KOPT-K1 (cell line): Measurements from ENCODE around the gene CTNS.

Experiments used
- H3K27ac ChIP-seq: fragments of 200-600 bp; sonication (generic); 2 replicates; pipeline ENCODE4 v1.5.1; 2016; ENCODE audit warnings: antibody characterized with exemption, mild to moderate bottlenecking, low read depth, low read length; ENCODE audit not compliant: poor library complexity, severe bottlenecking
- H3K36me3 ChIP-seq: fragments of 200-600 bp; sonication (generic); 2 replicates; pipeline ENCODE4 v1.5.1; 2017; ENCODE audit warnings: antibody characterized with exemption, mild to moderate bottlenecking, low read length, moderate library complexity; ENCODE audit not compliant: insufficient read depth
- H3K9me3 ChIP-seq: fragments of 200-600 bp; sonication (generic); 2 replicates; pipeline ENCODE4 v1.5.1; 2017; ENCODE audit warnings: antibody characterized with exemption, low read length, mild to moderate bottlenecking; ENCODE audit not compliant: insufficient read depth, poor library complexity, severe bottlenecking

CTNS gene

GRCh38 chr17:3636154-3636907 is at the start of gene CTNS, which contains the start of gene SHPK:
Gene CTNS, plus strand, starts transcription at chr17:3636760. Its CDS starts 3,447 bp downstream, at chr17:3640207.
Gene SHPK, minus strand, starts transcription at chr17:3636250. Its CDS starts 31 bp downstream, at chr17:3636219.
- no peaks in the 10 kb centered on the region for H3K9me3 ChIP-seq
- peaks cover 11% of the 10 kb centered on the region for H3K36me3 ChIP-seq
- H3K27ac ChIP-seq: peak within 1 kb of the TSS; percentile 84

- Histone ChIP-seq H3K9me3 (no peaks in the 10 kb centered on the region), H3K27ac (no peak overlapping the region), H3K36me3 (peaks cover 25% of the 10 kb centered on the region; the same call in 1 of the 2 replicates)
Measured at GRCh38 chr17:3589784-3590183, 46.8 kb upstream of the CTNS start.

GRCh38 chr17:3590231-3590630 is 46.3 kb upstream of the CTNS start:
- Histone ChIP-seq H3K27ac (no peak overlapping the region), H3K9me3 (no peaks in the 10 kb centered on the region), H3K36me3 (peaks cover 25% of the 10 kb centered on the region; the same call in 1 of the 2 replicates)

- no peaks in the 10 kb centered on the region for H3K9me3 ChIP-seq
- no peak overlapping the region for H3K27ac ChIP-seq
- peaks cover 25% of the 10 kb centered on the region; the same call in 1 of the 2 replicates for H3K36me3 ChIP-seq
Measured at GRCh38 chr17:3590768-3591167, 45.8 kb upstream of the CTNS start.

- Histone ChIP-seq H3K36me3 (peaks cover 21% of the 10 kb centered on the region; the same call in 1 of the 2 replicates), H3K27ac (no peak overlapping the region), H3K9me3 (no peaks in the 10 kb centered on the region)
Measured at GRCh38 chr17:3592216-3592860, 44.2 kb upstream of the CTNS start.

GRCh38 chr17:3593384-3593783 is 43.2 kb upstream of the CTNS start:
- Histone ChIP-seq H3K36me3 (peaks cover 18% of the 10 kb centered on the region; the same call in 1 of the 2 replicates), H3K9me3 (no peaks in the 10 kb centered on the region), H3K27ac (no peak overlapping the region)

- H3K9me3 ChIP-seq: no peaks in the 10 kb centered on the region
- H3K36me3 ChIP-seq: peaks cover 18% of the 10 kb centered on the region; the same call in 1 of the 2 replicates
- no peak overlapping the region for H3K27ac ChIP-seq
Measured at GRCh38 chr17:3594051-3594800, 42.3 kb upstream of the CTNS start.

GRCh38 chr17:3594976-3595375 is 41.6 kb upstream of the CTNS start:
- Histone ChIP-seq H3K9me3 (no peaks in the 10 kb centered on the region), H3K27ac (no peak overlapping the region), H3K36me3 (peaks cover 13% of the 10 kb centered on the region; the same call in 1 of the 2 replicates)

GRCh38 chr17:3596804-3597464 is 39.6 kb upstream of the CTNS start:
- H3K27ac ChIP-seq: no peak overlapping the region
- no peaks in the 10 kb centered on the region for H3K9me3 ChIP-seq
- peaks cover 1% of the 10 kb centered on the region; the same call in 1 of the 2 replicates for H3K36me3 ChIP-seq

GRCh38 chr17:3598078-3598477 is 38.5 kb upstream of the CTNS start:
- H3K9me3 ChIP-seq: no peaks in the 10 kb centered on the region
- peaks cover 7% of the 10 kb centered on the region; the same call in 1 of the 2 replicates for H3K36me3 ChIP-seq
- H3K27ac ChIP-seq: no peak overlapping the region

GRCh38 chr17:3600529-3601205 is 35.9 kb upstream of the CTNS start:
- no peak overlapping the region for H3K27ac ChIP-seq
- peaks cover 7% of the 10 kb centered on the region; the same call in 1 of the 2 replicates for H3K36me3 ChIP-seq
- no peaks in the 10 kb centered on the region for H3K9me3 ChIP-seq

GRCh38 chr17:3602499-3602898 is 34.1 kb upstream of the CTNS start:
- no peaks in the 10 kb centered on the region for H3K9me3 ChIP-seq
- peaks cover 16% of the 10 kb centered on the region; the same call in 1 of the 2 replicates for H3K36me3 ChIP-seq

GRCh38 chr17:3603119-3603869 is 33.3 kb upstream of the CTNS start:
- Histone ChIP-seq H3K36me3 (peaks cover 24% of the 10 kb centered on the region; the same call in 1 of the 2 replicates), H3K9me3 (no peaks in the 10 kb centered on the region), H3K27ac (no peak overlapping the region)

More at GRCh38 chr17:3602499-3602898, 34.1 kb upstream of the CTNS start:
- no peak overlapping the region for H3K27ac ChIP-seq
